Measurements from ENCODE around the gene STK32B.

- no peak for TF ChIP-seq ZNF600 (tag by site-specific recombination; IDR thresholded peaks at IDR 0.05)
- TF ChIP-seq, protein P1, sequence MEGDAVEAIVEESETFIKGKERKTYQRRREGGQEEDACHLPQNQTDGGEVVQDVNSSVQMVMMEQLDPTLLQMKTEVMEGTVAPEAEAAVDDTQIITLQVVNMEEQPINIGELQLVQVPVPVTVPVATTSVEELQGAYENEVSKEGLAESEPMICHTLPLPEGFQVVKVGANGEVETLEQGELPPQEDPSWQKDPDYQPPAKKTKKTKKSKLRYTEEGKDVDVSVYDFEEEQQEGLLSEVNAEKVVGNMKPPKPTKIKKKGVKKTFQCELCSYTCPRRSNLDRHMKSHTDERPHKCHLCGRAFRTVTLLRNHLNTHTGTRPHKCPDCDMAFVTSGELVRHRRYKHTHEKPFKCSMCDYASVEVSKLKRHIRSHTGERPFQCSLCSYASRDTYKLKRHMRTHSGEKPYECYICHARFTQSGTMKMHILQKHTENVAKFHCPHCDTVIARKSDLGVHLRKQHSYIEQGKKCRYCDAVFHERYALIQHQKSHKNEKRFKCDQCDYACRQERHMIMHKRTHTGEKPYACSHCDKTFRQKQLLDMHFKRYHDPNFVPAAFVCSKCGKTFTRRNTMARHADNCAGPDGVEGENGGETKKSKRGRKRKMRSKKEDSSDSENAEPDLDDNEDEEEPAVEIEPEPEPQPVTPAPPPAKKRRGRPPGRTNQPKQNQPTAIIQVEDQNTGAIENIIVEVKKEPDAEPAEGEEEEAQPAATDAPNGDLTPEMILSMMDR (tag by site-specific recombination; IDR thresholded peaks at IDR 0.05): no peak
- TF ChIP-seq SP3 (tag by site-specific recombination; IDR thresholded peaks at IDR 0.05): no peak
- no peak for TF ChIP-seq ZNF132 (tag by site-specific recombination; IDR thresholded peaks at IDR 0.05; ENCODE audit: borderline replicate concordance)
- TF ChIP-seq, protein P2, sequence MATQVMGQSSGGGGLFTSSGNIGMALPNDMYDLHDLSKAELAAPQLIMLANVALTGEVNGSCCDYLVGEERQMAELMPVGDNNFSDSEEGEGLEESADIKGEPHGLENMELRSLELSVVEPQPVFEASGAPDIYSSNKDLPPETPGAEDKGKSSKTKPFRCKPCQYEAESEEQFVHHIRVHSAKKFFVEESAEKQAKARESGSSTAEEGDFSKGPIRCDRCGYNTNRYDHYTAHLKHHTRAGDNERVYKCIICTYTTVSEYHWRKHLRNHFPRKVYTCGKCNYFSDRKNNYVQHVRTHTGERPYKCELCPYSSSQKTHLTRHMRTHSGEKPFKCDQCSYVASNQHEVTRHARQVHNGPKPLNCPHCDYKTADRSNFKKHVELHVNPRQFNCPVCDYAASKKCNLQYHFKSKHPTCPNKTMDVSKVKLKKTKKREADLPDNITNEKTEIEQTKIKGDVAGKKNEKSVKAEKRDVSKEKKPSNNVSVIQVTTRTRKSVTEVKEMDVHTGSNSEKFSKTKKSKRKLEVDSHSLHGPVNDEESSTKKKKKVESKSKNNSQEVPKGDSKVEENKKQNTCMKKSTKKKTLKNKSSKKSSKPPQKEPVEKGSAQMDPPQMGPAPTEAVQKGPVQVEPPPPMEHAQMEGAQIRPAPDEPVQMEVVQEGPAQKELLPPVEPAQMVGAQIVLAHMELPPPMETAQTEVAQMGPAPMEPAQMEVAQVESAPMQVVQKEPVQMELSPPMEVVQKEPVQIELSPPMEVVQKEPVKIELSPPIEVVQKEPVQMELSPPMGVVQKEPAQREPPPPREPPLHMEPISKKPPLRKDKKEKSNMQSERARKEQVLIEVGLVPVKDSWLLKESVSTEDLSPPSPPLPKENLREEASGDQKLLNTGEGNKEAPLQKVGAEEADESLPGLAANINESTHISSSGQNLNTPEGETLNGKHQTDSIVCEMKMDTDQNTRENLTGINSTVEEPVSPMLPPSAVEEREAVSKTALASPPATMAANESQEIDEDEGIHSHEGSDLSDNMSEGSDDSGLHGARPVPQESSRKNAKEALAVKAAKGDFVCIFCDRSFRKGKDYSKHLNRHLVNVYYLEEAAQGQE (tag by site-specific recombination; IDR thresholded peaks at IDR 0.05): no peak
These were observed 226.9 kb downstream of the STK32B start for GRCh38 chr4:5278213-5278612.

Measured in HEK293 (cell line).